ENCODE data around the gene ANGEL1.

Gene ANGEL1

GRCh38 chr14:76763096-76764041 is 49.3 kb downstream of the ANGEL1 start:
- no peak for DNase-seq

GRCh38 chr14:76762411-76763095 is 50.1 kb downstream of the ANGEL1 start:
- DNase-seq, result no peak

GRCh38 chr14:76761960-76762410 is 50.7 kb downstream of the ANGEL1 start:
- DNase-seq, result no peak

- peak; percentile 51 for DNase-seq
Measured at GRCh38 chr14:76761136-76761959, 51.3 kb downstream of the ANGEL1 start, which contains the start of gene VASH1. Gene VASH1, plus strand, starts transcription at chr14:76761468. Its CDS starts 1,354 bp downstream, at chr14:76762822.

GRCh38 chr14:76760331-76761135 is 52.1 kb downstream of the ANGEL1 start:
- DNase-seq, result no peak

- DNase-seq, result no peak
Measured at GRCh38 chr14:76759589-76759988, 53.1 kb downstream of the ANGEL1 start.

GRCh38 chr14:76756371-76756750 is 56.3 kb downstream of the ANGEL1 start:
- DNase-seq, result no peak

GRCh38 chr14:76755610-76756370 is 56.9 kb downstream of the ANGEL1 start:
- no peak for DNase-seq

- no peak for DNase-seq
Measured at GRCh38 chr14:76754586-76754985, 58.1 kb downstream of the ANGEL1 start.

GRCh38 chr14:76753541-76754198 is 59.0 kb downstream of the ANGEL1 start:
- DNase-seq, result no peak

GRCh38 chr14:76752744-76753143 is 59.9 kb downstream of the ANGEL1 start:
- no peak for DNase-seq

- no peak for DNase-seq
Measured at GRCh38 chr14:76742966-76743365, 69.7 kb downstream of the ANGEL1 start.

GRCh38 chr14:76742185-76742584 is 70.5 kb downstream of the ANGEL1 start:
- DNase-seq, result no peak

- no peak for DNase-seq
Measured at GRCh38 chr14:76741074-76741473, 71.6 kb downstream of the ANGEL1 start.

Data from activated effector memory CD4-positive, alpha-beta T cell treated with Interleukin-2 at 50 U/mL for 16 hours (primary cell).